ENCODE results near the gene BMI1.

Gene BMI1

GRCh38 chr10:22324413-22324812 is 3.5 kb downstream of the BMI1 start:
- H3K4me3 Mint-ChIP-seq = peak overlapping the region; percentile 84
- H3K27ac Mint-ChIP-seq = no peak overlapping the region
- no peaks in the 10 kb centered on the region for H3K9me3 Mint-ChIP-seq
- peaks cover 36% of the 10 kb centered on the region for H3K27me3 Mint-ChIP-seq (ENCODE audit: low read depth)
- DNase-seq (ENCODE audit: low spot score) = no peak
- peaks cover 42% of the 10 kb centered on the region for H3K4me1 Mint-ChIP-seq (ENCODE audit: low read depth)
- peaks cover 33% of the 10 kb centered on the region for H3K36me3 Mint-ChIP-seq (ENCODE audit: low read depth)

- Mint-ChIP-seq H3K9me3 (no peaks in the 10 kb centered on the region), H3K4me3 (peak overlapping the region; percentile 84), H3K27me3 (ENCODE audit: low read depth) (peaks cover 35% of the 10 kb centered on the region), H3K36me3 (ENCODE audit: low read depth) (peaks cover 37% of the 10 kb centered on the region), H3K27ac (peak overlapping the region; percentile 47), H3K4me1 (ENCODE audit: low read depth) (peaks cover 37% of the 10 kb centered on the region)
- DNase-seq (ENCODE audit: low spot score) = no peak
Measured at GRCh38 chr10:22324893-22325271, 4.0 kb downstream of the BMI1 start.

GRCh38 chr10:22325272-22326144 is 4.6 kb downstream of the BMI1 start:
- Mint-ChIP-seq H3K9me3 (no peaks in the 10 kb centered on the region), H3K4me1 (ENCODE audit: low read depth) (peaks cover 34% of the 10 kb centered on the region)
- DNase-seq (ENCODE audit: low spot score) = peak; percentile 66

GRCh38 chr10:22326145-22326702 is 5.3 kb downstream of the BMI1 start:
- Mint-ChIP-seq H3K9me3 (no peaks in the 10 kb centered on the region), H3K4me3 (peak overlapping the region; percentile 61), H3K27me3 (ENCODE audit: low read depth) (peaks cover 32% of the 10 kb centered on the region), H3K4me1 (ENCODE audit: low read depth) (peaks cover 34% of the 10 kb centered on the region), H3K27ac (peak overlapping the region; percentile 45), H3K36me3 (ENCODE audit: low read depth) (peaks cover 37% of the 10 kb centered on the region)
- no peak for DNase-seq (ENCODE audit: low spot score)

More at GRCh38 chr10:22325272-22326144, 4.6 kb downstream of the BMI1 start:
- H3K27me3 Mint-ChIP-seq (ENCODE audit: low read depth) = peaks cover 32% of the 10 kb centered on the region
- peak overlapping the region; percentile 47 for H3K27ac Mint-ChIP-seq
- H3K36me3 Mint-ChIP-seq (ENCODE audit: low read depth) = peaks cover 35% of the 10 kb centered on the region
- peak overlapping the region; percentile 84 for H3K4me3 Mint-ChIP-seq

GRCh38 chr10:22329150-22329549 is 8.3 kb downstream of the BMI1 start:
- no peak for DNase-seq (ENCODE audit: low spot score)
- H3K36me3 Mint-ChIP-seq (ENCODE audit: low read depth) = peaks cover 42% of the 10 kb centered on the region
- H3K4me3 Mint-ChIP-seq = no peak overlapping the region
- H3K9me3 Mint-ChIP-seq = peaks cover 8% of the 10 kb centered on the region
- no peak overlapping the region for H3K27ac Mint-ChIP-seq
- peaks cover 30% of the 10 kb centered on the region for H3K4me1 Mint-ChIP-seq (ENCODE audit: low read depth)
- peaks cover 13% of the 10 kb centered on the region for H3K27me3 Mint-ChIP-seq (ENCODE audit: low read depth)

GRCh38 chr10:22332116-22332692 is 11.3 kb downstream of the BMI1 start:
- H3K36me3 Mint-ChIP-seq (ENCODE audit: low read depth) = peaks cover 35% of the 10 kb centered on the region
- H3K4me1 Mint-ChIP-seq (ENCODE audit: low read depth) = peaks cover 23% of the 10 kb centered on the region
- DNase-seq (ENCODE audit: low spot score) = no peak
- H3K27me3 Mint-ChIP-seq (ENCODE audit: low read depth) = peaks cover 17% of the 10 kb centered on the region
- H3K27ac Mint-ChIP-seq = no peak overlapping the region
- peaks cover 8% of the 10 kb centered on the region for H3K9me3 Mint-ChIP-seq
- no peak overlapping the region for H3K4me3 Mint-ChIP-seq

GRCh38 chr10:22333167-22333974 is 12.5 kb downstream of the BMI1 start:
- Mint-ChIP-seq H3K27ac (peak overlapping the region; percentile 81), H3K36me3 (ENCODE audit: low read depth) (peaks cover 30% of the 10 kb centered on the region), H3K9me3 (peaks cover 8% of the 10 kb centered on the region), H3K4me3 (peak overlapping the region; percentile 77), H3K27me3 (ENCODE audit: low read depth) (peaks cover 29% of the 10 kb centered on the region), H3K4me1 (ENCODE audit: low read depth) (peaks cover 27% of the 10 kb centered on the region)
- DNase-seq (ENCODE audit: low spot score) = no peak

- Mint-ChIP-seq H3K4me3 (peak overlapping the region; percentile 77), H3K9me3 (peaks cover 8% of the 10 kb centered on the region), H3K27ac (peak overlapping the region; percentile 81), H3K27me3 (ENCODE audit: low read depth) (peaks cover 35% of the 10 kb centered on the region), H3K36me3 (ENCODE audit: low read depth) (peaks cover 30% of the 10 kb centered on the region), H3K4me1 (ENCODE audit: low read depth) (peaks cover 33% of the 10 kb centered on the region)
- DNase-seq (ENCODE audit: low spot score) = no peak
Measured at GRCh38 chr10:22333975-22334282, 13.0 kb downstream of the BMI1 start.

- H3K27me3 Mint-ChIP-seq (ENCODE audit: low read depth) = peaks cover 41% of the 10 kb centered on the region
- peaks cover 38% of the 10 kb centered on the region for H3K4me1 Mint-ChIP-seq (ENCODE audit: low read depth)
- peaks cover 8% of the 10 kb centered on the region for H3K9me3 Mint-ChIP-seq
- H3K36me3 Mint-ChIP-seq (ENCODE audit: low read depth) = peaks cover 25% of the 10 kb centered on the region
- H3K27ac Mint-ChIP-seq = no peak overlapping the region
- peak overlapping the region; percentile 76 for H3K4me3 Mint-ChIP-seq
- DNase-seq (ENCODE audit: low spot score) = no peak
Measured at GRCh38 chr10:22334414-22335172, 13.7 kb downstream of the BMI1 start.

- peaks cover 44% of the 10 kb centered on the region for H3K4me1 Mint-ChIP-seq (ENCODE audit: low read depth)
- peak; percentile 51 for DNase-seq (ENCODE audit: low spot score)
Measured at GRCh38 chr10:22335173-22335933, 14.5 kb downstream of the BMI1 start.

GRCh38 chr10:22338185-22338900 is 17.4 kb downstream of the BMI1 start:
- peak overlapping the region; percentile 48 for H3K4me3 Mint-ChIP-seq
- peaks cover 8% of the 10 kb centered on the region for H3K36me3 Mint-ChIP-seq (ENCODE audit: low read depth)
- DNase-seq (ENCODE audit: low spot score) = no peak
- no peak overlapping the region for H3K27ac Mint-ChIP-seq
- peaks cover 67% of the 10 kb centered on the region for H3K27me3 Mint-ChIP-seq (ENCODE audit: low read depth)
- H3K4me1 Mint-ChIP-seq (ENCODE audit: low read depth) = peaks cover 45% of the 10 kb centered on the region
- H3K9me3 Mint-ChIP-seq = peaks cover 6% of the 10 kb centered on the region

More at GRCh38 chr10:22335173-22335933, 14.5 kb downstream of the BMI1 start:
- Mint-ChIP-seq H3K27ac (peak overlapping the region; percentile 67), H3K36me3 (ENCODE audit: low read depth) (peaks cover 20% of the 10 kb centered on the region), H3K27me3 (ENCODE audit: low read depth) (peaks cover 47% of the 10 kb centered on the region), H3K4me3 (peak overlapping the region; percentile 77), H3K9me3 (peaks cover 8% of the 10 kb centered on the region)

GRCh38 chr10:22338931-22339330 is 18.0 kb downstream of the BMI1 start:
- Mint-ChIP-seq H3K9me3 (peaks cover under 1% of the 10 kb centered on the region), H3K4me3 (peak overlapping the region; percentile 89), H3K36me3 (ENCODE audit: low read depth) (peaks cover 2% of the 10 kb centered on the region), H3K4me1 (ENCODE audit: low read depth) (peaks cover 39% of the 10 kb centered on the region), H3K27me3 (ENCODE audit: low read depth) (peaks cover 70% of the 10 kb centered on the region), H3K27ac (no peak overlapping the region)
- DNase-seq (ENCODE audit: low spot score) = no peak
